Ramos (cell line): ENCODE results near the gene KCNAB1.
"Not testable (repeated sequence)": the region's sequence is repeated elsewhere in the genome, so short reads cannot be mapped to it uniquely, and the experiment has no call there.

ENCODE experiments used
- in situ Hi-C: fragments of 300-500 bp; cut with MboI; formaldehyde crosslinking; loops from one replicate; pipeline ENCODE4 v1.14.3; 2022; ENCODE audit warnings: low sequenced_read_pairs; ENCODE audit not compliant: unreplicated experiment

Gene KCNAB1

GRCh38 chr3:156120528-156121251 is at the start of gene KCNAB1:
Gene KCNAB1, plus strand, starts transcription at chr3:156120578.
- in situ Hi-C loops = no loop called here

- in situ Hi-C loops = no loop called here
These were observed 49.3 kb upstream of the KCNAB1 start for GRCh38 chr3:156071031-156071430.

- in situ Hi-C loops = not testable (repeated sequence)
These were observed 47.3 kb upstream of the KCNAB1 start for GRCh38 chr3:156072950-156073657.

GRCh38 chr3:156090126-156090525 is 30.3 kb upstream of the KCNAB1 start:
- in situ Hi-C loops = no loop called here

GRCh38 chr3:156093964-156094363 is 26.4 kb upstream of the KCNAB1 start:
- in situ Hi-C loops = no loop called here

- in situ Hi-C loops = no loop called here
These were observed 26.0 kb upstream of the KCNAB1 start for GRCh38 chr3:156094391-156094790.

GRCh38 chr3:156095652-156096051 is 24.7 kb upstream of the KCNAB1 start:
- in situ Hi-C loops = not testable (repeated sequence)

GRCh38 chr3:156098437-156099035 is 21.8 kb upstream of the KCNAB1 start:
- in situ Hi-C loops = no loop called here

GRCh38 chr3:156099348-156099747 is 21.0 kb upstream of the KCNAB1 start:
- in situ Hi-C loops = not testable (repeated sequence)

GRCh38 chr3:156099984-156100383 is 20.4 kb upstream of the KCNAB1 start:
- in situ Hi-C loops = not testable (repeated sequence)

- in situ Hi-C loops = no loop called here
These were observed 18.0 kb upstream of the KCNAB1 start for GRCh38 chr3:156102267-156102931.

GRCh38 chr3:156106721-156107373 is 13.5 kb upstream of the KCNAB1 start:
- in situ Hi-C loops = no loop called here

- in situ Hi-C loops = no loop called here
These were observed 12.9 kb upstream of the KCNAB1 start for GRCh38 chr3:156107504-156107903.

GRCh38 chr3:156108616-156109015 is 11.8 kb upstream of the KCNAB1 start:
- in situ Hi-C loops = no loop called here

GRCh38 chr3:156109989-156110388 is 10.4 kb upstream of the KCNAB1 start:
- in situ Hi-C loops = no loop called here

- in situ Hi-C loops = no loop called here
These were observed 6.1 kb downstream of the KCNAB1 start for GRCh38 chr3:156126467-156126866.

GRCh38 chr3:156131241-156131640 is 10.9 kb downstream of the KCNAB1 start:
- in situ Hi-C loops = no loop called here

GRCh38 chr3:156131799-156132198 is 11.4 kb downstream of the KCNAB1 start:
- in situ Hi-C loops = no loop called here

- in situ Hi-C loops = no loop called here
These were observed 11.9 kb downstream of the KCNAB1 start for GRCh38 chr3:156132313-156132712.

- in situ Hi-C loops = no loop called here
These were observed 12.7 kb downstream of the KCNAB1 start for GRCh38 chr3:156133076-156133475.
